Gastroesophageal sphincter (tissue), 4 donors: Measurements from ENCODE around the gene RSL1D1. TPM values are rescaled to one million over a fixed set of nuclear protein-coding genes. Genes with fewer than 3 reads are reported as not detected.
"Not testable (repeated sequence)": the region's sequence is repeated elsewhere in the genome, so short reads cannot be mapped to it uniquely, and the experiment has no call there.

Experiments
- ATAC-seq: fragments of 150-250 bp; one replicate; pipeline ENCODE4 v1.9.1; 2016; ENCODE audit warnings: mild to moderate bottlenecking, moderate library complexity
- H3K27ac ChIP-seq, 4 donors: fragments of 200-600 bp; sonication (generic) in 3 of 4; 1 replicate in 3 of 4; 2 replicates in 1 of 4; pipeline ENCODE4 v1.5.1; 2016 to 2019
- H3K27me3 ChIP-seq: fragments of 200-600 bp; sonication (generic); one replicate; pipeline ENCODE4 v1.5.1; 2019
- H3K36me3 ChIP-seq, 2 donors: fragments of 200-600 bp; sonication (generic); one replicate each; pipeline ENCODE4 v1.5.1; 2019; ENCODE audit warnings: control low read depth in 1 of 2
- H3K4me1 ChIP-seq, 3 donors: fragments of 200-600 bp; sonication (generic); 1 replicate in 2 of 3; 2 replicates in 1 of 3; pipeline ENCODE4 v1.5.1; 2016 to 2019; ENCODE audit warnings: control low read depth in 2 of 3
- H3K4me3 ChIP-seq, 2 donors: fragments of 200-600 bp; sonication (generic); one replicate each; pipeline ENCODE4 v1.5.1; 2019; ENCODE audit warnings: mild to moderate bottlenecking in 1 of 2, moderate library complexity in 1 of 2
- H3K9me3 ChIP-seq, 3 donors: fragments of 200-600 bp; sonication (generic); one replicate each; pipeline ENCODE4 v1.5.1; 2017 to 2019; ENCODE audit warnings: control low read depth in 2 of 3
- EP300 ChIP-seq: sonication (generic); formaldehyde crosslinking; IDR thresholded peaks from one replicate; pipeline ENCODE4 v1.6.1; 2017; ENCODE audit warnings: antibody characterized with exemption, mild to moderate bottlenecking
- POLR2A ChIP-seq, 2 donors: fragments of 450-650 bp; IDR thresholded peaks; one replicate each; pipeline ENCODE4 v1.6.1; 2017; ENCODE audit warnings: antibody characterized with exemption in 2 of 2, mild to moderate bottlenecking in 2 of 2, moderate library complexity in 1 of 2
- POLR2AphosphoS5 ChIP-seq: sonication (generic); formaldehyde crosslinking; IDR thresholded peaks from one replicate; pipeline ENCODE4 v1.6.1; 2017; ENCODE audit warnings: antibody characterized with exemption
- WGBS, 2 donors: methylation state at CpG; one replicate each; pipeline ENCODE4 v1.1.5; 2018; ENCODE audit warnings: low coverage in 1 of 2; 5-methylcytosine and 5-hydroxymethylcytosine counted together
- total RNA-seq, 4 donors: library from RNA; depleted of rRNA; stranded (reverse); fragments of >200 nt; gene quantifications; one replicate each; pipeline ENCODE4 v1.1.0, GENCODE V29; 2016
- TF ChIP-seq, protein P1 (sequence below), 4 experiments: fragments of 200-600 bp in 2 of 4; fragments of 450-650 bp in 2 of 4; sonication (generic) in 1 of 4; IDR thresholded peaks; one replicate each; pipeline ENCODE4 v1.5.1; 2017 to 2019; ENCODE audit warnings: antibody characterized with exemption in 4 of 4, mild to moderate bottlenecking in 2 of 4, moderate library complexity in 2 of 4

RSL1D1 gene
- total RNA-seq, 4 donors from 2014 or later, result 149 to 275 (median 164) TPM

DNA sequence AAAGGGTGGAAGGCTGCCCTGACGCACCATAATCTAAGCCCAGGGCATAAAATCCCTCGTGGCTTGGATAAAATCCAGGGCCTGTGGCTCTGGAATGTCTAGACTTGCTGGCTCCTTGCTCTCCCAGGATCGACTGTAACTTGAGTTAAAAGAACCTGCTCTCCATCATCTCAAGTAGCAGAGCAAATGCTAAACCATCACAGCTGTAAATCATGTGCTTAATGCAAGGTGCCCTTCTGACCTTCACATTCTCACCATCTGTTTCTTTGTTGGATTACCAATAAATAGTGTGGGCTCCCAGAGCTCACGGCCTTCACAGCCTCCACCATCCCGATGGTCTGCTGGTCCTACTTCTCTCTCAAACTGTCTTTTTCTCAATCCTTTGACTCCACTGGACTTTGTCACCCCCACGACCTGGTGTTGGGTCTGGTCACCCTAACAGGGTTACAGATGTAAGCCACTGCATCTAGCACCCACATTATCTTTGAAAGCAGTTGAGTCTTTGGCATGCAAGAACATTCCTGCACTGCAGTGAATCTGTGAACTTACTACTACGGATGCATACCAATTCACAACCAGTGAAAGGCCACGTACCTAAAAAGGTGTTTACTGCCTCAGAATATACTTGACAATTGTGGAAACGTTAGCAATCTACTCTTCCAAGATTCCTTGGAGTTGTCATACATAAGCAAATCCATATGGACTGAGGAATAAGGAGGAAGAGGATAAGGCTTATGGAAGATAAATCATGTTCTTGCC lies 15.3 kb downstream of the RSL1D1 start:
- TF ChIP-seq POLR2AphosphoS5, result no peak
- TF ChIP-seq EP300, result no peak
- TF ChIP-seq, protein P1, sequence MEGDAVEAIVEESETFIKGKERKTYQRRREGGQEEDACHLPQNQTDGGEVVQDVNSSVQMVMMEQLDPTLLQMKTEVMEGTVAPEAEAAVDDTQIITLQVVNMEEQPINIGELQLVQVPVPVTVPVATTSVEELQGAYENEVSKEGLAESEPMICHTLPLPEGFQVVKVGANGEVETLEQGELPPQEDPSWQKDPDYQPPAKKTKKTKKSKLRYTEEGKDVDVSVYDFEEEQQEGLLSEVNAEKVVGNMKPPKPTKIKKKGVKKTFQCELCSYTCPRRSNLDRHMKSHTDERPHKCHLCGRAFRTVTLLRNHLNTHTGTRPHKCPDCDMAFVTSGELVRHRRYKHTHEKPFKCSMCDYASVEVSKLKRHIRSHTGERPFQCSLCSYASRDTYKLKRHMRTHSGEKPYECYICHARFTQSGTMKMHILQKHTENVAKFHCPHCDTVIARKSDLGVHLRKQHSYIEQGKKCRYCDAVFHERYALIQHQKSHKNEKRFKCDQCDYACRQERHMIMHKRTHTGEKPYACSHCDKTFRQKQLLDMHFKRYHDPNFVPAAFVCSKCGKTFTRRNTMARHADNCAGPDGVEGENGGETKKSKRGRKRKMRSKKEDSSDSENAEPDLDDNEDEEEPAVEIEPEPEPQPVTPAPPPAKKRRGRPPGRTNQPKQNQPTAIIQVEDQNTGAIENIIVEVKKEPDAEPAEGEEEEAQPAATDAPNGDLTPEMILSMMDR (IDR thresholded peaks at IDR 0.05), result no peak
- TF ChIP-seq POLR2A (IDR thresholded peaks at IDR 0.05), result no peak
- 46% methylated on average over 5 to 7 of the region's 9 CpGs for WGBS, 2 donors
- no peaks in the 10 kb centered on the region for H3K9me3 ChIP-seq
- H3K4me3 ChIP-seq, result no peak overlapping the region
- H3K4me1 ChIP-seq, result no peaks in the 10 kb centered on the region
- H3K27ac ChIP-seq, result no peak overlapping the region
- no peak for ATAC-seq
- no peaks in the 10 kb centered on the region for H3K27me3 ChIP-seq
- peaks cover 0 to 53% of the 10 kb centered on the region in 2 donors for H3K36me3 ChIP-seq

DNA sequence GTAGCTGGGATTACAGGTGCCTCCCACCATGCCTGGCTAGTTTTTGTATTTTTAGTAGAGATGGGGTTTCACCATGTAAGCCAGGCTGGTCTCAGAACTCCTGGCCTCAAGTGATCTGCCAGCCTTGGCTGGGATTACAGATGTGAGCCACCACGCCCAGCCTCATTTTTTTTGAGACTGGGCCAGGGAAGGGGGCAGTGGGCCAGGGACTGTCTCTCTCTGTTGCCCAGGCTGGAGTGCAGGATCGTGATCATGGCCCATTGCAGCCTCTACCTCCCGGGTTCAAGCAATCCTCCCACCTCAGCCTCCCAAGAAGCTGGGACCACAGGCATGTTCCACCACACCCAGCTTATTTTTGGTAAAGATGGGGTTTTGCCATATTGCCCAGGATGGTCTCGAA lies 16.0 kb downstream of the RSL1D1 start:
- TF ChIP-seq, protein P1 (IDR thresholded peaks at IDR 0.05), result no peak
- TF ChIP-seq EP300 (no peak), POLR2A (IDR thresholded peaks at IDR 0.05) (no peak), POLR2AphosphoS5 (no peak)
- 79% methylated on average over 2 of the region's 4 CpGs; no CpG with 5 or more reads in 1 of the 2 donors for WGBS, 2 donors
- Histone ChIP-seq H3K36me3 (peaks cover 0 to 45% of the 10 kb centered on the region in 2 donors), H3K27me3 (no peaks in the 10 kb centered on the region), H3K4me3 (no peak overlapping the region), H3K27ac (no peak overlapping the region), H3K4me1 (no peaks in the 10 kb centered on the region), H3K9me3 (no peaks in the 10 kb centered on the region)
- ATAC-seq, result no peak

DNA sequence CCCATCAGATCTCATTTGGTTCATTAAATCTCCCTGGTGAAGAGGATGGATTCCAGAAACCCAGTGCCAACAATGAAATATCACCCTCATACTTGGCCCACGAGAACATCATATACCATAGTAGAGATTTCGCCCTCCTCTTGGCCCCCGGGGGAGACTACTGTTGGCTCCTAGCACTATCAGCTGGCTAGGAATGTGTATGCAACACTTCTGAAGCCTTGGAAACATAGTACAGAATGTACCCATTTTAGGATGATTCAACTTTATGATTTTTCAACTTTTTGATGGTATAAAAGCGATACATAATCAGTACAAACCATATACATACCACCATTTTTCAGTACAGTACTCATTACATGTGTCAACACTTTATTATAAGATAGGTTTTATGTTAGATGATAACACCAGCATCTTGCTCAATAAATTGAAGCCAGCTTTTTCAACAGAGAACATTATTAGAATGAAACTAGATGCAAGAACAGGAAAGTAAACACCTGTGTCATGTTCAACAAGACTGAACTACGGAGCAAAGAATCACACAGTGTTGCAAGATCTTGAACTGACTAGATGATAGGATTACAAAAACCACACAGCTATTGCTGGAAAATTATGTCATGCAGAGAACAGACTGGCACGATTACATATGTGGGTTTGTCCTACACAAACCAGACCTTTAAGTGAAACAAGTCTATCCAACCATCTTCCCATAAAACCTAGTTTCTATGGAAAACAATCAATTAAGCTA lies 17.2 kb downstream of the RSL1D1 start:
- Histone ChIP-seq H3K27me3 (no peaks in the 10 kb centered on the region), H3K36me3 (peaks cover 0 to 33% of the 10 kb centered on the region in 2 donors), H3K27ac (no peak overlapping the region), H3K4me3 (no peak overlapping the region), H3K9me3 (no peaks in the 10 kb centered on the region), H3K4me1 (no peaks in the 10 kb centered on the region)
- TF ChIP-seq EP300 (no peak), POLR2A (IDR thresholded peaks at IDR 0.05) (no peak), POLR2AphosphoS5 (no peak)
- TF ChIP-seq, protein P1 (IDR thresholded peaks at IDR 0.05), result no peak
- 72 to 79% methylated on average over 6 of the region's 6 CpGs for WGBS, 2 donors
- ATAC-seq, result no peak

DNA sequence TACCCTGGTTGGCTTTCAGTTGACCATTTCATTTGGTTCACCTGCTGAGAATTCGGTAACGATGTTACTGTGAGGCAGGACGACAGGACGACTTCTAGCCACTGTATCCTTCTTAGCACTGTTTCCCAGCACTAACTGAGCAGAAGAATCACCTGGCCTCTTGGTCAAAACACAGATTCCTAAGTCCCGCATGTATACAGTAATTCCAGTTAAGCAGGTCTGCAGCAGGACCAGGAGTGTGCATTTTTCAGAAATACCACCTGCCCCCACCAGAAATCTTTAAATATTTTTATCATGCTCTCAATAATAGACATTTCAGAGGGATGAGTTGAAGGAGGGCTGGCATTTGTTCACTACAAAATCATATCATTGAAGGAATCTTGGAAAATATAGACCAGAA lies 22.6 kb downstream of the RSL1D1 start:
- Histone ChIP-seq H3K36me3 (no peaks in the 10 kb centered on the region), H3K4me3 (no peak overlapping the region), H3K4me1 (peaks cover 0 to 11% (median 0%) of the 10 kb centered on the region in 3 donors), H3K27me3 (no peaks in the 10 kb centered on the region), H3K9me3 (no peaks in the 10 kb centered on the region), H3K27ac (no peak overlapping the region)
- TF ChIP-seq EP300, result no peak
- no peak for TF ChIP-seq POLR2AphosphoS5
- ATAC-seq, result no peak
- WGBS, 2 donors, result 73 to 90% methylated on average over 5 of the region's 5 CpGs

DNA sequence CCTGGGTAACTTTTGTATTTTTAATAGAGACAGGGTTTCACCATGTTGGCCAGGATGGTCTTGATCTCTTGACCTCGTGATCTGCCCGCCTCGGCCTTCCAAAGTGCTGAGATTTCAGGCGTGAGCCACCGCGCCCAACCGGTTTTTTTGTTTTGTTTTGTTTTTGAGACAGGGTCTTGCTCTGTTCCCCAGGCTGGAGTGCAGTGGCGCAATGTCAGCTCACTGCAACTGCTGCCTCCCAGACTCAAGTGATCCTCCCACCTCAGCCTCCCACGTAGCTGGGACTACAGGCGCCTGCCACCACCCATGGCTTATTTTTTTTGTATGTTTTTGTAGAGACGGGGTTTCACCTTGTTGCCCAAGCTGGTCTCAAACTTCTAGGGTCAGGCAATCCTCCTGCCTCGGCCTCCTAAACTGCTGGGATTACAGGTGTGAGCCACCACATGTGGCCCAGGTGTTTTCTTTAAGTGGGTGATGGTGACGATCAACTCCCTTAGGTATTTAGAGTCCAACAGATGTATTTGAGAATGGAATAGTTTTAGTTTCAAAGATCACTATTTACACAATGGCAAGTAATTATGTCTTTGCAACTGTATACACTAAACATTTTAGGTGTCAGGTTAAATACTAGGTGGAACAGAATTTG lies 25.7 kb downstream of the RSL1D1 start:
- H3K9me3 ChIP-seq, H3K36me3 ChIP-seq, H3K4me3 ChIP-seq, H3K27me3 ChIP-seq, H3K27ac ChIP-seq, ATAC-seq: not testable (repeated sequence)
- 94 to 95% methylated on average over 11 of the region's 13 CpGs for WGBS, 2 donors
- H3K4me1 ChIP-seq, result peaks cover 0 to 11% (median 0%) of the 10 kb centered on the region in 3 donors
